PFSK-1 (cell line): ENCODE data around the gene FCRLB.

Experiments
- FOXP2 ChIP-seq: optimal IDR thresholded peaks from 2 replicates; pipeline ENCODE3; 2011; ENCODE audit warnings: borderline replicate concordance, control low read depth, inconsistent platforms; ENCODE audit not compliant: insufficient read depth; ENCODE audit errors: extremely low read length, extremely low read depth
- POLR2AphosphoS5 ChIP-seq: IDR thresholded peaks from 2 replicates; pipeline ENCODE4 v1.6.1; 2012; ENCODE audit warnings: low read depth, mild to moderate bottlenecking, control low read depth, low read length, moderate library complexity
- REST ChIP-seq, 2 experiments: IDR thresholded peaks; 2 replicates each; pipeline versions ENCODE4 v1.6.1 to v1.8.0; 2011 to 2012; ENCODE audit warnings: low read depth in 2 of 2, low read length in 2 of 2, control low read depth in 1 of 2, inconsistent platforms in 1 of 2, mild to moderate bottlenecking in 1 of 2, moderate library complexity in 1 of 2; ENCODE audit not compliant: insufficient read depth in 1 of 2
- SIN3A ChIP-seq: IDR thresholded peaks from 2 replicates; pipeline ENCODE4 v1.6.1; 2012; ENCODE audit warnings: mild to moderate bottlenecking, low read length, moderate library complexity, borderline replicate concordance; ENCODE audit not compliant: insufficient read depth
- TAF1 ChIP-seq: IDR thresholded peaks from 2 replicates; pipeline ENCODE4 v1.6.1; 2012; ENCODE audit warnings: low read length, control low read depth, borderline replicate concordance; ENCODE audit not compliant: insufficient read depth

Gene FCRLB

GRCh38 chr1:161733526-161733925, 12.2 kb downstream of the FCRLB start:
- TF ChIP-seq TAF1 (no peak), REST (IDR thresholded peaks at IDR 0.05; ENCODE audit: insufficient read depth in 1 of 2, low read depth in 2 of 2, low read length in 2 of 2) (no peak), POLR2AphosphoS5 (no peak), FOXP2 (no peak), SIN3A (no peak)

GRCh38 chr1:161735837-161736236, 14.5 kb downstream of the FCRLB start:
- TF ChIP-seq POLR2AphosphoS5 = no peak
- TF ChIP-seq FOXP2 = no peak
- no peak for TF ChIP-seq SIN3A
- TF ChIP-seq TAF1 = no peak
- TF ChIP-seq REST (IDR thresholded peaks at IDR 0.05; ENCODE audit: insufficient read depth in 1 of 2, low read depth in 2 of 2, low read length in 2 of 2) = no peak

GRCh38 chr1:161736335-161736969, 15.1 kb downstream of the FCRLB start:
- no peak for TF ChIP-seq TAF1
- no peak for TF ChIP-seq SIN3A
- TF ChIP-seq POLR2AphosphoS5 = no peak
- no peak for TF ChIP-seq REST (IDR thresholded peaks at IDR 0.05; ENCODE audit: insufficient read depth in 1 of 2, low read depth in 2 of 2, low read length in 2 of 2)
- TF ChIP-seq FOXP2 = no peak

GRCh38 chr1:161737625-161738024, 16.3 kb downstream of the FCRLB start:
- TF ChIP-seq POLR2AphosphoS5 = no peak
- no peak for TF ChIP-seq FOXP2
- TF ChIP-seq SIN3A = no peak
- no peak for TF ChIP-seq TAF1
- TF ChIP-seq REST (IDR thresholded peaks at IDR 0.05; ENCODE audit: insufficient read depth in 1 of 2, low read depth in 2 of 2, low read length in 2 of 2) = no peak
